Hypothalamus (tissue), 51 donors: ENCODE measurements around the gene PLPPR4.

Experiments
- DNase-seq, 51 donors: peaks; one replicate each; lab custom pipeline; 2025; lab: John Stamatoyannopoulos, UW

Gene PLPPR4

DNA sequence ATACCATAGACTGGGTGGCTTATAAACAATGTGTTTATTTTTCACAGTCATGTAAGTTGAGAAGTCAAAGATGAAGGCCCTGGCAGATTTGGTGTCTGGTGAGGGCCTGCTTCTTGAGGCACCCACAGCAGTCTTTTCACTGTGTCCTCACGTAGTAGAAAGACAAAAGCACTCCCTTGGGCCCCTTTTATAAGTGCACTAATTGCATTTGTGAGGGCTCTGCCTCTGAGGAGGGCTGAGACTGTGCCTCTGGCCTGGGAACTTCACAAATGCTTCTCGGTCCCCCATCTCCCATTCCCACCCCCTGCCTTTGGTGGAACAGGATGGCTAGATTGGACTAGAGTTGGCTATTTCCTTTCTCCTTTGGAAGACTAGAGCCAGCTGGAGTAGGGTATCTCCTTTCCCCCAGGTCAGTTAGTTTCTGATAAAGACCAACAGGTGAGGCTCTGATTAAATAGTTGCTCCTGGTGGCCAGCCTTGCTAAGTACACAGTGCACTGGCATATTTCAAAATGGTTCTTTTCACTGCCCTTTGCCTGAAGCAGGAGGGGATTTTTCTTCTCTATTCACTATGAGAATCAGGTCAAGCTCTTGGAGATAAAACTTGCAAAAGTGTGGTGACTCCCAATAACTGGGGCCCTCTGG lies 82.9 kb downstream of the PLPPR4 start:
- no peak for DNase-seq

DNA sequence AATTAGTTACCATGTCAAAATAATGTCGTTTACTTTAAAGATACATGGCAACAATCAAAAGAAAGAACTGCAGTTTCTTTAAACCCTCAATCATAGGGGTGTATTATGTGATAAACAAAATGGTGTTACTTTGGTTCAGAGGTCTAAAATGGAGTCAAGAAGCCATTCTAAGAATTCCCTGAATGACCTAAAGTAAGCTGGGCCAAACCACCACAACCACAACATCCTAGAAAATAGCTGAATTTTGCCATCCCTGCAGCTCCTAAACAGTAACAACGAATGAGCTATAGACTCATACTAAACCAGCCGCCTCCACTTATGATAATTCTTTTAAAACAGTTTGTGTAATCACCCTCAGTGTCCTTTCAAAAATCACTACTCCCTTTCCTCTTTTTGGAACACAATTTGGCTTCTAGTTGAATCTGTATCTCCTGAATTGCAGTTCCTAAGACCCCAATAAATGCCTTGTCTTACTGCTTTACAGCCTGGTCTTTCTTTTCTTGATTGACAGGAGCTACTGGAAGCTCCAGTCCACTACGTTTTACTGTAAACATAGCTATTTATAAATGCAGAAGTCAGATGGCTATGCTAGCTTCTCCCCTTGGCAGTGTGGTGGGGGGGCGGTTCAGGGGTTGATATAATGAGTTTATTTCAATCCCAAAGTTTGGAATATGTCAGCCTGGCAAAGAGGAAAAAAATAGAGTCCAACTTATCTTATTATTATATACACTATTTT lies 84.3 kb downstream of the PLPPR4 start:
- no peak for DNase-seq

DNA sequence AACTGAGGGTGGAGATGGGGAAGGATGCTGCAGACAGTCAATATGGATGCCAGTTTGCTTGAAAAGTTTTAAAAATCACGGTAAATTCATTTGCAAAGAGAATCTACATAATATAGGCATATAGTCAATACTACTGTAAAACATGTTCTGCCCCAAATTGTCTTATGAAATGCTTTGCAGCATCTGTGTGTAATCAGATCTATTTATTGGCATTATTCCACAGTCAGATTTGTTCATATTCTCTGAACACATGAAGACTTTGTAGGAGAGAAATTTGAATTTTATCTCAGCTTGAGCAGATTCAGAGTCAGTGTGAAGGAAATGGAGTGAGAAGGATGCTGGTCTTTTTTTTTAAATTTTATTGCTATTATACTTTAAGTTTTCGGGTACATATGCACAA lies 88.5 kb downstream of the PLPPR4 start:
- no peak for DNase-seq

DNA sequence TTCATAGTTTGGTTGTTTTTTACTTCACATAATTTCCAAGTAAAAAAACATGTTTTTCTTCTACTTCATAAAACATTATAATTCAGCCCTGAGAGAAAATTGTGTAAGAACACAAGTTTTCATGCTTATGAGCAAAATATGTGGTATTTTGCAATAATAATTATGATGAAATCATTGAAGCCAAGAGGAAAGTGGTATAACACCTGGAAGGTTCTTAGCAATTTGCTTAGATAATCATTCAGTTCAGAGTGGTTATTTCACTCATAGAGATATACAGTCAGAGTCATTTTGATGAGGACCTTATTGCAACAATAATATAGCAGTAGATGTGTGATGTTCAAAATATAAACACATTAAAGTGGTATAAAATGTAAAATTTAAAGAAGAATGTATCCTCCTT lies 94.5 kb downstream of the PLPPR4 start:
- DNase-seq = no peak
